Measurements from ENCODE around the gene CITED4. TPM values are rescaled to one million over a fixed set of nuclear protein-coding genes. Genes with fewer than 3 reads are reported as not detected.

CITED4 gene
- total RNA-seq, 5 donors from 2014 or later (not counting 1 experiment from before 2014, with no cell fraction given) = 23.4 to 37.0 (median 28.4) TPM

- no peak for DNase-seq
- Mint-ChIP-seq H3K36me3 (no peaks in the 10 kb centered on the region), H3K27ac (no peak overlapping the region), H3K27me3 (no peaks in the 10 kb centered on the region), H3K4me3 (no peak overlapping the region), H3K4me1 (peaks cover 12 to 38% (median 21%) of the 10 kb centered on the region in 3 donors), H3K9me3 (peaks cover 0 to 15% (median 6%) of the 10 kb centered on the region in 3 donors)
- Histone ChIP-seq H3K4me1 (ENCODE audit: control insufficient read depth in 1 of 2, extremely low read depth in 1 of 2, insufficient read depth in 2 of 2, low read length in 2 of 2) (peaks cover 0 to 19% of the 10 kb centered on the region in 2 experiments), H3K27me3 (replicated peaks in 1 of 2; ENCODE audit: control insufficient read depth in 2 of 2, extremely low read depth in 1 of 2, insufficient read depth in 2 of 2, low read length in 1 of 2) (no peaks in the 10 kb centered on the region), H3K27ac (ENCODE audit: low read length) (no peak overlapping the region), H3K36me3 (ENCODE audit: control insufficient read depth in 2 of 2, extremely low read depth in 1 of 2, insufficient read depth in 1 of 2, low read length in 1 of 2) (no peaks in the 10 kb centered on the region), H3K9me3 (no peaks in the 10 kb centered on the region), H3K4me3 (ENCODE audit: control insufficient read depth in 1 of 2, extremely low read depth in 1 of 2, low read length in 1 of 2) (no peak overlapping the region)
- ATAC-seq (replicated peaks in 1 of 4) = no peak
- POLR2A ChIA-PET = no interaction called here
- CTCF ChIA-PET = interaction anchor here in 1 of 2 donors (0.6 kb wide), 1 partner anchor 327 kb away, joined by 3 read pairs; no protein-coding TSS in a partner anchor
- WGBS (ENCODE audit: insufficient coverage) = 89% methylated on average over 1 of the region's 3 CpGs
Measured at GRCh38 chr1:40872276-40872675, 10.1 kb upstream of the CITED4 start.

DNA sequence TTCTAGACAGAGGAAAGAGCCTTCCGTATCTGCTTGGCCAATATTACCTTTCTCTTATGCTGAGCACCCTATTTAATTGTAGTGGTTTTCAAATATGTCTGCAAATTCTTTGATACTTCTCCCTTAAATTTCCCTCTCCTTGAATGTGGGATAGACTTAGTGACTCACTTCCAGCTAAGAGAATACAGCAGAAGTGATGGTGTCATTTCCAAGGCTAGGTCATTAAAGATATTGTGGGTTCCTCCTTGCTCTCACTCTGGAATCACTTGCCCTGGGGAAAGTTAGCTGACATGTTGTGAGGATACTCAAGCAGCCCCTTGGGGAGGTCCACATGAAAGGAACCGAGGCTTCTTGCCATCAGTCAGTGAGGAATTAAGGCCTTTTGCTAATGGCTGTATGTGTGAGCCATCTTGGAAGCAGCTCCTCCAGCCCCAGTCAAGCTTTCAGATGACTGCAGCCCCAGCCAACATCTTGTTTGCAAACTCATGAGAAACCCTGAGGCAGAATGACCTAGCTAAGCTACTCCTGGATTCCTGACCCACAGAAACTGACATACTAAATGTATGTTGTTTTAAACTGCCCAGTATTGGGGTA lies 8.1 kb upstream of the CITED4 start:
- Histone ChIP-seq H3K9me3 (no peaks in the 10 kb centered on the region), H3K4me3 (ENCODE audit: control insufficient read depth in 1 of 2, extremely low read depth in 1 of 2, low read length in 1 of 2) (no peak overlapping the region), H3K27me3 (replicated peaks in 1 of 2; ENCODE audit: control insufficient read depth in 2 of 2, extremely low read depth in 1 of 2, insufficient read depth in 2 of 2, low read length in 1 of 2) (no peaks in the 10 kb centered on the region), H3K27ac (ENCODE audit: low read length) (no peak overlapping the region), H3K4me1 (ENCODE audit: control insufficient read depth in 1 of 2, extremely low read depth in 1 of 2, insufficient read depth in 2 of 2, low read length in 2 of 2) (peaks cover 0 to 4% of the 10 kb centered on the region in 2 experiments), H3K36me3 (ENCODE audit: control insufficient read depth in 2 of 2, extremely low read depth in 1 of 2, insufficient read depth in 1 of 2, low read length in 1 of 2) (no peaks in the 10 kb centered on the region)
- ATAC-seq (replicated peaks in 1 of 4) (no peak), DNase-seq (no peak)
- WGBS (ENCODE audit: insufficient coverage) = no CpG with 5 or more reads among the region's 2 CpGs
- Mint-ChIP-seq H3K4me1 (peaks cover 4 to 20% (median 5%) of the 10 kb centered on the region in 3 donors), H3K27ac (no peak overlapping the region), H3K4me3 (no peak overlapping the region), H3K36me3 (no peaks in the 10 kb centered on the region), H3K27me3 (no peaks in the 10 kb centered on the region), H3K9me3 (peaks cover 0 to 6% (median 0%) of the 10 kb centered on the region in 3 donors)
- POLR2A ChIA-PET = no interaction called here
- CTCF ChIA-PET = no interaction called here

GRCh38 chr1:40868051-40868723 lies 6.0 kb upstream of the CITED4 start:
- Mint-ChIP-seq H3K4me1 (peaks cover 0 to 9% (median 0%) of the 10 kb centered on the region in 3 donors), H3K9me3 (peaks cover 0 to 6% (median 0%) of the 10 kb centered on the region in 3 donors), H3K36me3 (no peaks in the 10 kb centered on the region), H3K4me3 (no peak overlapping the region), H3K27me3 (no peaks in the 10 kb centered on the region), H3K27ac (no peak overlapping the region)
- H3K27me3 ChIP-seq (replicated peaks in 1 of 2; ENCODE audit: control insufficient read depth in 2 of 2, extremely low read depth in 1 of 2, insufficient read depth in 2 of 2, low read length in 1 of 2) = no peaks in the 10 kb centered on the region
- ChIA-PET CTCF (interaction anchor here (0.5 to 0.7 kb wide), 3 partner anchors 92 to 140 kb away, joined by 3 to 6 read pairs (median 3); no protein-coding TSS in a partner anchor), POLR2A (interaction anchor here in 1 of 2 donors (0.7 kb wide), 1 partner anchor 160 kb away, joined by 4 read pairs; no protein-coding TSS in a partner anchor)
- 100% methylated on average over 1 of the region's 4 CpGs for WGBS (ENCODE audit: insufficient coverage)
- H3K36me3 ChIP-seq (ENCODE audit: control insufficient read depth in 2 of 2, extremely low read depth in 1 of 2, insufficient read depth in 1 of 2, low read length in 1 of 2) = no peaks in the 10 kb centered on the region
- ATAC-seq (replicated peaks in 1 of 4) (peak in 3 of 4 experiments; percentile 45 to 61 (median 54)), DNase-seq (no peak)
- H3K4me3 ChIP-seq (ENCODE audit: control insufficient read depth in 1 of 2, extremely low read depth in 1 of 2, low read length in 1 of 2) = no peak overlapping the region
- H3K4me1 ChIP-seq (ENCODE audit: control insufficient read depth in 1 of 2, extremely low read depth in 1 of 2, insufficient read depth in 2 of 2, low read length in 2 of 2) = peaks cover 0 to 4% of the 10 kb centered on the region in 2 experiments
- no peaks in the 10 kb centered on the region for H3K9me3 ChIP-seq
- H3K27ac ChIP-seq (ENCODE audit: low read length) = no peak overlapping the region

- Histone ChIP-seq H3K4me3 (ENCODE audit: control insufficient read depth in 1 of 2, extremely low read depth in 1 of 2, low read length in 1 of 2) (peak overlapping the region; percentile 55 to 65), H3K9me3 (no peaks in the 10 kb centered on the region), H3K27me3 (replicated peaks in 1 of 2; ENCODE audit: control insufficient read depth in 2 of 2, extremely low read depth in 1 of 2, insufficient read depth in 2 of 2, low read length in 1 of 2) (peaks cover 0 to 10% of the 10 kb centered on the region in 2 experiments), H3K4me1 (ENCODE audit: control insufficient read depth in 1 of 2, extremely low read depth in 1 of 2, insufficient read depth in 2 of 2, low read length in 2 of 2) (peaks cover 3 to 19% of the 10 kb centered on the region in 2 experiments), H3K36me3 (ENCODE audit: control insufficient read depth in 2 of 2, extremely low read depth in 1 of 2, insufficient read depth in 1 of 2, low read length in 1 of 2) (no peaks in the 10 kb centered on the region), H3K27ac (ENCODE audit: low read length) (no peak overlapping the region)
- H3K36me3 Mint-ChIP-seq = no peaks in the 10 kb centered on the region
- DNase-seq = peak in 29 of 35 experiments; percentile 11 to 63 (median 33)
- peak overlapping the region; percentile 81 to 83 for H3K27ac Mint-ChIP-seq
- 7% methylated on average over 98 of the region's 98 CpGs for WGBS (ENCODE audit: insufficient coverage)
- peak overlapping the region; percentile 79 to 87 (median 79) for H3K4me3 Mint-ChIP-seq
- ChIA-PET POLR2A (interaction anchor here in 1 of 2 donors (0.6 kb wide), 1 partner anchor 166 kb away, joined by 5 read pairs; no protein-coding TSS in a partner anchor), CTCF (interaction anchor here in 1 of 2 donors (0.5 to 1.7 kb wide), 2 partner anchors 170 to 1352 kb away, joined by 3 to 7 read pairs; partner anchors contain the start of gene NFYC)
- H3K27me3 Mint-ChIP-seq = peaks cover 0 to 4% of the 10 kb centered on the region in 2 donors
- no peaks in the 10 kb centered on the region for H3K9me3 Mint-ChIP-seq
- peaks cover 11 to 16% (median 14%) of the 10 kb centered on the region in 3 donors for H3K4me1 Mint-ChIP-seq
- ATAC-seq (replicated peaks in 1 of 4) = peak in 3 of 4 experiments; percentile 14 to 32 (median 21)
Measured at GRCh38 chr1:40861224-40862003, 749 bp downstream of the CITED4 start.

DNA sequence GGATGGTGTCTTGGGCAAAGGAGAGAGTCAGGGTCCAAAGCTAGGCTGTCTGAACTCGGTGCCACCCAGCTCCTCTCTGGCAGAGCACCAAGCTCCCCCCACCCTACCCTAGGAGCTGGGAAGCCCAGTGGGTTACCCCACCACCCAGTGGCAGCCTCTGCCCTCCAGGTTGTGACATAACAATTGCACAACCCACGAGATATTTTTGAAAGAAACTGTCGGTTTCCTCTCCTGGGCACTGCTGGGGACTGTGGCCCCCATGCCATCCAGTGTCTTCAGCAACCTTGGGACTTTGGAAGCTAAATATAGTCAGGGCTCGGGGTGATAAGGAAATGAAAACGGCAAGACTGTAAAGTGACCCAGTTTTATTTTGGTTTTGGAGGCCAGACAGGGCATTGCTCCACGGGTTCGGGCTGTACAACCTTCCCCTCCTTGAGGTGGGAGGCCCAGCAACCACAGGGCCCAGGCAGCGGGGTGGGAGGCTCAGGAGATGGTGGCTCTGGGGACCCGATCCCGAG lies 1.4 kb downstream of the CITED4 start:
- H3K9me3 Mint-ChIP-seq = no peaks in the 10 kb centered on the region
- no peaks in the 10 kb centered on the region for H3K36me3 Mint-ChIP-seq
- CTCF ChIA-PET = interaction anchor here in 1 of 2 donors (1.7 kb wide), 1 partner anchor 169 kb away, joined by 7 read pairs; the partner anchor contains the start of gene NFYC
- WGBS (ENCODE audit: insufficient coverage) = 54% methylated on average over 7 of the region's 10 CpGs
- POLR2A ChIA-PET = interaction anchor here (0.6 kb wide), 2 partner anchors 15 to 166 kb away, joined by 5 read pairs; no protein-coding TSS in a partner anchor
- ATAC-seq (replicated peaks in 1 of 4) = no peak
- DNase-seq = no peak
- no peaks in the 10 kb centered on the region for H3K36me3 ChIP-seq (ENCODE audit: control insufficient read depth in 2 of 2, extremely low read depth in 1 of 2, insufficient read depth in 1 of 2, low read length in 1 of 2)
- no peaks in the 10 kb centered on the region for H3K9me3 ChIP-seq
- H3K27me3 Mint-ChIP-seq = peaks cover 0 to 4% of the 10 kb centered on the region in 2 donors
- peaks cover 0 to 13% of the 10 kb centered on the region in 2 experiments for H3K27me3 ChIP-seq (replicated peaks in 1 of 2; ENCODE audit: control insufficient read depth in 2 of 2, extremely low read depth in 1 of 2, insufficient read depth in 2 of 2, low read length in 1 of 2)
- H3K4me1 ChIP-seq (ENCODE audit: control insufficient read depth in 1 of 2, extremely low read depth in 1 of 2, insufficient read depth in 2 of 2, low read length in 2 of 2) = peaks cover 3 to 19% of the 10 kb centered on the region in 2 experiments
- H3K4me3 ChIP-seq (ENCODE audit: control insufficient read depth in 1 of 2, extremely low read depth in 1 of 2, low read length in 1 of 2) = peak overlapping the region; percentile 20 to 55
- peak overlapping the region; percentile 79 to 87 (median 79) for H3K4me3 Mint-ChIP-seq
- H3K27ac Mint-ChIP-seq = peak overlapping the region; percentile 81 to 83
- H3K4me1 Mint-ChIP-seq = peaks cover 11 to 16% (median 14%) of the 10 kb centered on the region in 3 donors
- H3K27ac ChIP-seq (ENCODE audit: low read length) = no peak overlapping the region

All from T-cell (primary cell).